NCI-H2107 treated with DMSO at 0.1 percent for 48 hours (cell line): ENCODE results near the gene FADS6.

ENCODE experiments used
- DNase-seq: peaks from one replicate; lab custom pipeline; 2025; ENCODE audit not compliant: unreplicated experiment; lab: John Stamatoyannopoulos, UW

FADS6 gene

GRCh38 chr17:74892974-74893911 is at the start of gene FADS6:
FADS6 (minus strand) TSS chr17:74893633; CDS start chr17:74893595, 38 bp downstream.
- no peak for DNase-seq

DNA sequence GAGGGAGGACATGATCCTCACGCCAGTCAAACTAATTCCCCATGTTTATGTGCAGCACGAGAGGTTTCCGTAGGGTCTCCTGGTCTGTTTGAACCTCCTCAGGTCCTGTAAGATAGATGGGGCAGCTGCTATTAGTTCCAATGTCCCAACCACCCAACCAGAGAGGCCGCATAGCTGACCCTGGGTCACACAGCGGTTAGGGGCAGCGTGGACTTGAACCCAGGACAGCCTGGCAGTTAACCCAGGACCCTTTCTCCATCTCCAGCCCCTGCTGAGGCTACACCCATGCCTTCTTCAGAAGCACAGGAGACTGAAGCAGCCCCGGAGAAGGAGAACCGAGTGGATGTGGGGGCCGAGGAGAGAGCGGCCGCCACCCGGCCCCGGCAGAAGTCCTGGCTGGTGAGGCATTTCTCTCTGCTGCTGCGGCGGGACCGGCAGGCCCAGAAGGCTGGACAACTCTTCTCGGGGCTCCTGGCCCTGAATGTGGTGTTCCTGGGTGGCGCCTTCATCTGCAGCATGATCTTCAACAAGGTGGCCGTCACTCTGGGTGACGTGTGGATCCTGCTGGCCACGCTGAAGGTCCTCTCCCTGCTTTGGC is 47.8 kb upstream of the FADS6 start:
- no peak for DNase-seq

DNA sequence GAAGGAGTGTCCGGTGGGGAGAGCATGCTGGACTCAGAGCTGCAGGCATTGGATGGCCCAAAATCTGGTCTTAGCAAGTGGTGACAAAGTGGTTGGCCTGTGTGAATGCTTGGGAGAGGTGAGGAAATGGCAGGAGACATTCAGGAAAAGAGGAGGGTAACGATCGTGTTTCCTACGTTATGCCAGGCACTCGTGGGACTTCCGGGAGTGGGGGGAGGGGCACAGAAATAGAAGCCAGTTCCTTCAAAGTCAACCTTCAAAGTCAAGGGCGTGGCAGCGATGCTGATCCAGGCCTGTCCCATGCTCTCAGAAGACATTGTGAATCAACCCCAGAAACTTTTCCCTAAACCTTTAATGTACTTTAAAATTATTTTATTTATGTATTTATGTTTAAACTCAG is 46.1 kb upstream of the FADS6 start:
- DNase-seq = no peak

DNA sequence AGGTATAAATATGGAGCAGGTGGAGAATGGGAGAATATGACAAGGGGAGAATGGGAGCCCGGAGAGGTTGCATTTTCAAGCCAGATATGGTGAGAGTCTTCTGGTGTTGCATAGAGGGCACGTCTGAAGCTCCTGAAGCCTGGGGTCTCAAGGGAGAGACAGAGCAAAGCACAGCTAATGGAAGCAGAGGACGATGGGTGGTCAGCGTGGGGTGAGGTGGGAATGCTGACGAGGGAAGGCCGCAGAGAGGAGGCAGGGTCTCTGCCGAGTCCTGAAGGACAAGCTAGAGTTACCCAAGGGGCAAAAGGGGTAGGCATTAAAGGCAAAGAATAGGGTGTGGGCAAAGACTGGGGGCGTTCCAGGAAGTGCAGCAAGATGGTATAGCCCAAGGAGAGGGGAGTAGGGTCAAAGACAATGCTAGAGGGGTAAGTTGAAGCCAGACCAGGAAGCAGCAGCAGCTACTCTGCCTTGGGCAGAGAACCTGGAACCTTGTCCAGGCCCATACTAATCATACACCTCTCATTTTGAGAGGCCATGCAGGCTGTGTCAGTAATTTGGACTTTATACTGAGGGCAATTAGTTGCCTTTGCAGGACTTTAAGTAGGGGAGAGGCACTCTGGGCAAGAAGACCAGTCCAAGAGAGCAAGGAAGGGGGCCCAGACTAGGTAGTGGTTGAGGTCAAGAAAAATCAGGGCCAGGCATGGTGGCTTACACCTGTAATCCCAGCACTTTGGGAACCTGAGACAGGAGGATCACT is 44.9 kb upstream of the FADS6 start:
- no peak for DNase-seq

DNA sequence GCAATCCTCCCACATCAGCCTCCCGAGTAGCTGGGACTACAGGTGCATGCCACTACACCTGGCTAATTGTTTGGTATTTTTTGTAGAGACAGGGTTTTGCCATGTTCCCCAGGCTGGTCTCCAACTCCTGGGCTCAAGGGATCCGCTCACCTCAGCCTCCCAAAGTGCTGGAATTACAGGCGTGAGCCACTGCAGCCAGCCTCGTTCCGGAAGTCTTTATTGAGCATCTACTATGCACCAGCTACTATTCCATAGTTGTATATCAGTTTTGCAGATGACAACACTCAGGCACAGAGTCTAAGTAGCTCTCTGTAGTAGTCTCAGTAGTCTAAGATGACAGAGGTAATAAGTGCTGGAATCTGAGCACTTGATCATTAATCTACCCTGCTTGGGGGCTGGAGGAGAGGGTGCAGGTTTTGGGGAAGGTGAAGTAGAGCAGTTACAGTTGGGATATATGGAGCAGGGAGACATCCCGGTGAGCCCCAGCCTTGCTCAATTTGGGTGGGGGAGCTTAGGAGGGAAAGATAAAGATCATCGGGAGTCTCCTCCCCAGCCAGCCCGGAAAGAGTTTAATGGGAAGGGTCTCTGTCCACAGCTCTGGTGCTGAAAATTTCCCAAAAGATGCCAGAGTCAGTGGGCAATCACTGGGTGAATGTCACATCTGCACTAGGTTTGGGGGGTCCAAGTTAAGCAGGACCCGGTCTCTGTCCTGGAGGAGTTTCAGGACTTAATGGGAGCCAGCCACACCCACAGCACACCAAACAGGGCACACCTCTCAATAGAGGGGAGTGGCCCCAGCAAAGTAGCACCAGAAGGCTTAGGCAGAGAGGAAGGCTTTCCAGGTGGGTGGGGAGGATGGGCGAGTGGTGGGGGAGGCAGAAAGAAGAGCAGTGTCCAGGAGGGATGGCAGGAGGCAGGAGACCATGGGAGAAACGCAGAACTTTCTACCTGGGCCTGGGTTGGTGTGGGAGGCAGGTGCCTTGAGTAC is 43.9 kb upstream of the FADS6 start:
- no peak for DNase-seq

DNA sequence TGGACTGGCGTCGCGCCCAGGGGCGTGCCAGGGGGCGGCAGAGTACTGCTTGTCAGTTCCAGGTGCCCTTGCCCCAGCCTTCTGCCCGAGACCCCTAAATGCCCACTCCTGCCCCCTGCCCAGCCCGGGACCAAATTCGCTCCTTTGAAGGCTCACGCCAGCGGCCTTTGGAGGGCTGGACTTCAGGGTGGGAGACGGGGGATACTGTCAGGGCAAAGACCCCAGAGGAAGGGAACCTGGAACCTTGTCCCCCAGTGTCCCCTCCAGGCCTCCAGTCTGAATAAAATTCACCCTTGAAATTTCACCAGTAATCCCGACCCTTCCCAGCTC is 43.0 kb upstream of the FADS6 start:
- DNase-seq = no peak

GRCh38 chr17:74935585-74936469 is 42.4 kb upstream of the FADS6 start, which contains the start of gene OTOP3:
OTOP3 (plus strand) TSS chr17:74935898; CDS start chr17:74935922, 24 bp downstream.
- DNase-seq = no peak

DNA sequence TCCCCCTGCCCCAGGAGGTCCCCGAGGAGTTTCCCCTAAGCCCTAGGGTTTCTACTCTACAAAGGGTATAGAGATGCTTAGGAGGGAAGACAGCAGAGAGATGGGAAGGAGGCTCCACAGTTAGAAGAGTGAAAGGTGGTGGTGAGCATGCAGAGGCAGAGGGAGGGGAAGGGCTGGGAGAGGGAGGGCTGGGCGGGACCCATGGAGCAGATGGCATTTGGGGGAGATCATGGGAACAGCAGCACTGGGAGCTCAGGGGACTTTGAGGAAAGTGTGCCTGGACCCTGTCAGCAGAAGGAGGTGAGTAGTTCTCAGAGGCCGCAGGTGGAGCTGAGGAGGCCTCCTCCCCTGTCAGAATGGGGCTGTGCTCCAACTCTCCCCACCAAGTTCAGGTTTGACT is 41.6 kb upstream of the FADS6 start:
- DNase-seq = no peak

- DNase-seq = no peak
Measured at GRCh38 chr17:74930535-74931036, 37.2 kb upstream of the FADS6 start.

GRCh38 chr17:74928786-74929185 is 35.4 kb upstream of the FADS6 start:
- no peak for DNase-seq

- DNase-seq = no peak
Measured at GRCh38 chr17:74925242-74925641, 31.8 kb upstream of the FADS6 start.

- DNase-seq = no peak
Measured at GRCh38 chr17:74924250-74924948, 31.0 kb upstream of the FADS6 start, which contains the start of gene OTOP2. OTOP2 (plus strand) TSS chr17:74924273; CDS start chr17:74924633, 360 bp downstream.

- no peak for DNase-seq
Measured at GRCh38 chr17:74923538-74924249, 30.3 kb upstream of the FADS6 start.

DNA sequence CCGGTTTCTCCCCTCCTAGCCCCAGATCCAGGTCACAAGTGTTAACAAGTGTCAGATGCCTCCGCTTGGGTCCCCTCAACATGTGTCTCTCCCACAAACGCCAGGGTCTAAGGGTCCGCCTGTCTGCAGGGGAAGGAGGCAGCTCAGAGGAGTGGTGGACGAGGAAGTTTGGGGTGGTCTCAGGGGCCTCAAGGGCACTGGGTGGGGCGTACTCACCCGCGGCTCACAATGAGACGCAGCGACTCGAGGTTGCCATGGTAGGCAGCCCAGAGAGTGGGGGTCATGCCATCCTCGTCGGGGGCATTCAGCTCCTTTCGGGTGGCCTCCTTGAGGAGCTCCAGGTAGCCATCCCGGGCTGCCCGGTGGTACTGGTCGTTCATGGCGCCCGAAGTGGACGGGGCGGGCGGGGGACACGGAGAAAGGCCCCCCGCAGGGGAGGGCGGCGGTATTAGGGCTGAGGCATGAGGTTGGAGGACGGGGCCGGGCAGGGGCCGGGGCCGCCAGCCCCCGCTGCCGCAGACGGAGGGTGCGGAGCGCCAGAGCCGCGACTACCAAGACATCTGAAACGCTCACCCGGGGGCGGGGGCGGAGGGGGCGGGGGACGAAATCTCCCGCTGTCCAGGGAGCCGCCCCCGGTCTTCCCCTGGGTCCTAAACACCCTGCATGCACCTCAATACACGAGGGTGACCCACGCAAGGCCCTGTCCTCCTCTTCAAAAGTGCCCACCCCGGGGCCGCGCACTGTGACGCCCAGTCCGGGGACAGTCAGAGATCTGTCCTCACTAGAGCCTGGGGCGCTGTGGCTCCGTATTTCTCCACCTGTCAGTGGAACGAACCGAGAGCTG is 29.5 kb upstream of the FADS6 start, which contains the start of gene USH1G:
USH1G (minus strand) TSS at position 562 of the 844 bp plus-strand sequence; CDS start at position 380, 182 bp downstream.
- DNase-seq = no peak

DNA sequence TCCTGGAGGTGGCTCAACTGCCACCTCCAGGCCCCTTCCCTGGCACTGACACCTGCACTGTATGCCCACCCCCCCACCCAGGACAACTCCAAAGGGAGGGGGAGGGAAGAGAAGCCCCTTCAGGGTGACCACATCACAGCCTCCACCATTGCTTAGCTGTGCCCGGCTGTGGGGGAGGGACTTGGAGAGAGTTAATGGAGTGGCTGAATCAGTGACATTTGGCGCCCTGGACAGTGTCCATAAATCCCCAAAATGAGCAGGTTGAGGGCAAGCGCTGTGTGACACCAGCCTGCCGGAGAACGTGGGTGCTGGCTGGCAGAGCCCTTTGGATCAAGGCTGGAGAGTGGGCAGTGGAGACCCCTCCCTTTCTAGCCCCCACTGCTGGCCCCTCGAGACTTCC is 28.7 kb upstream of the FADS6 start:
- DNase-seq = no peak

DNA sequence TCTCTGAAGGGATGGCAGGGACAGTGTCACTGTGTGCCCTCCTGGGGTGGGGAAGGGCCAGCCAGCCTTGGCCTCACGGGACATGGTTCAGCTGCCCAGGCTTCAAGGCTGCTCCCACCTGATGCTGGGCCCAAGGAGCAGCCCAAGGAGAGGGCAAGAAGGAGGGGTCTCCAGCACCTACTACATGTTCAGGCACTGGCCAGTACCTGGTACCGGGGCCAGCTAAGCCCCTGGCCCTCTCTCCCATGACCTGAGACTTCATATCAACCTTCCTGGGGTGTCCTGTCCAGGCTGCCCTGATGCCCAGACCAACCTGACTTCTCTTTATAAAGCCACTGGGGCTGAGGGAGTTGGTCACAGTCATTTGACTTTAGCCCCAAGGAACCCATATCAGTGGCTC is 28.3 kb upstream of the FADS6 start:
- no peak for DNase-seq
